ENCODE data around the gene TCF7L2.

GRCh38 chr10:113047151-113047550 lies 97.1 kb downstream of the TCF7L2 start:
- no peak for TF ChIP-seq CTCF (IDR thresholded peaks at IDR 0.05; ENCODE audit: low read depth, low read length, poor library complexity, severe bottlenecking)
- no peak for TF ChIP-seq EZH2phosphoT487 (IDR thresholded peaks at IDR 0.05; ENCODE audit: borderline replicate concordance, low read length)

Data from DOHH2 (cell line).